NCI-H82 treated with DMSO at 0.1 percent for 48 hours (cell line): Measurements from ENCODE around the gene ENTPD8.
"Not testable (repeated sequence)": the region's sequence is repeated elsewhere in the genome, so short reads cannot be mapped to it uniquely, and the experiment has no call there.

Experiments used
- DNase-seq: peaks from one replicate; lab custom pipeline; 2025; ENCODE audit not compliant: unreplicated experiment; lab: John Stamatoyannopoulos, UW

The ENTPD8 gene

DNA sequence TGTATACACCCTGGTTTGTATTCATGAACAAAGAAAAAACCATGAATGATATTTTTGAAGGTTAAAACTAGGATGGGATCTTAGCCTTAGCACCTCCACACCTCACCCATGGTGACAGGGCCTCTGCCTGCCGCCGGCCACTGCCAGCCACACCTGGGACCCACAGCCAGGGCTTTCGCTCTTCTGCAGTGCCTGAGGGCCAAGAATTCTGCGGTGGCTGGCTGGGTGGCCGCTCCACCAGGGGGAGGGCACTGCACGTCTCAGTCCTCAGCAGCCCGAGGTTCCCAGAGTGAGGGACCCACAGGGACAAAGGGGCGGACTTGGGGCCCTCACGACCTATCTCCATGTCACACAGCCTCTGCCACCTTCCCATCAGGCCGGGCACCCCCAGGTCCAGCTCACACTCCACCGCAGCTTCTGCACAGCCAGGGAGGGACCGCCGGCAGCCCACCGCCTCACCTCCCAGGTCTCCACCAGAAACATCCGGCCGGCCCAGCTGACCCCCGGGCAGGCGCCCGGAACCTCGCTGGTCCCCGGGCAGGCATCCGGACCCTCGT is 25.1 kb downstream of the ENTPD8 start:
- no peak for DNase-seq

- DNase-seq = no peak
Observed at GRCh38 chr9:137415451-137415850, 25.7 kb downstream of the ENTPD8 start.

GRCh38 chr9:137412431-137412830 is 28.7 kb downstream of the ENTPD8 start:
- DNase-seq = no peak

DNA sequence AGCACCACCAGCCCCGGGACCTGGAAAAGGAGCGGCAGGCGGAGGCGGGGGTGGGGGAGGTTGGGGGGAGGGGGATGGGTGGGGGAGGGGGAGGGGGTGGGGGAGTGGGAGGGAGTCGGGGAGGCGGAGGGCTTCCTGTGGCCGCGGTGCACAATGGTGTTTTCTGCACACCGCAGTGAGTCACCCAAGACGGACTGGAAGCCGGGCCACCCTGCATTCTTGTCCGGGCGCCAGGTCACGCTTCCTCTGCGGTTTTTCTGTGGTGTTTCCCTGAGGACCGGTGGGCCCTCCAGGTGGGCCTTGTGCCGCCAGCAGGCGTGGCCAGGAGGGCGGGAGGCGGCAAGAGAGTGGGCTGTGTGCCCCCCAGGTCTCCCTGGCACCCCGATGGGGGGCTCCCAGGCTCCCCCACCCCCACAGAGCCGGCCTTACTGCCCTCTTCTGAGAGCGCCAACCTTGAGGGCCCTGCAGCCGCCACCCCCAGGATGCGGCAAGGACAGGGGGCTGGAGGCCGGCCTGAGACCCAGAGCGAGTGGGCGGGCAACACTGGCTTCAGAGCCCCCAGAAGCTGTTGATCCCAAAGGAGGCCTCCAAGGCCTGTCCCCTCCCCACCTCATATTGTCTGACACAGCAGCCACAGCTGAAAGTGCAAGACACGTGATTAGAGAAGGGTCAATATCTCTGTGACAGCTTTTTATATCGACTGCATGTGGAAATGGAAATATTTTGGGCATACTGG is 29.3 kb downstream of the ENTPD8 start:
- DNase-seq = no peak

DNA sequence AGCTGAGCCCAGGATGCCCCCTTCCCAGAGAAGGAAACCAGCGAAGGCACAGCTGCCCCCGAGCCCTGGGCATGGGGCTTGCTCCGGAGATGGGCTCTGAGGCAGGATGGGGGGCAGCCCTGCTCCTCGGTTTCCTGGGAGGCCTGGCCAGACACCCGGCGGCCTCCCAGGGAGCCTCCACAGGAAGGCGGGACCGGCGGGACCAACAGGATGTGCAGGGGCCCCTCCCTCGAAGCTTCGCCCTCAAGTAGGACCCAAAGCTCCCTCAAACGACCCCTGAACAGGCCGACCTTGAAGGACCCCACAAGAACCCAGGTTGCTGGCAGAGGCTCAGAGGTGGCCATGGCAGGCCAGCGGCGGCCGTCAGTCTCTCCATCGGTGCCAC is 29.9 kb downstream of the ENTPD8 start:
- no peak for DNase-seq

GRCh38 chr9:137410891-137411249 is 30.3 kb downstream of the ENTPD8 start:
- DNase-seq = no peak

DNA sequence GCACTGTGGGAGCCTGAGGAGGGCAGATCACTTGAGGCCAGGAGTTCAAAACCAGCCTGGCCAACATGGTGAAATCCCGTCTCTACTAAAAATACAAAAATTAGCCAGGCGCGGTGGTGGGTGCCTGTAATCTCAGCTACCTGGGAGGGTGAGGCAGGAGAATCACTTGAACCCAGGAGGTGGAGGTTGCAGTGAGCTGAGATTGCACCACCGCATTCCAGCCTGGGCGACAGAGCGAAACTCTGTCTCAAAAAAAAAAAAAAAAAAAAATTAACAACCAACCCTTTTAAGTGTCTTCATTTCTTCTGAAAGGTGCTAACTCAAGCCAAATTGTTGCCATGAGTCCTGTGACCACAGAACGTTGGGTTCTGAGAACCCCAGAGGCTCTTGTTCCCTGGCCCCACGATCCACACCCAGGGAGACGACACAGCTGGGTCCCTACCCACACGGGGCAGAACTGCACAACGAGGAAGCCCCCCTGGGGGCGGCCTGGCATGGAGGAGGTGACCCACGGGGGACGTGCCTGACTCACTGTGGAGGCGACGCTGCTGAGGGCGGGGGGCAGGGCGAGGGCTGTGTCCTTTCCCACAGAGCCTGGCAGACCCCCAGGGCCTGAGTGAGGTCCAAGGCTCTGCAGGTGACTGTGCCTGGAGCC is 30.8 kb downstream of the ENTPD8 start:
- not testable (repeated sequence) for DNase-seq

- no peak for DNase-seq
Observed at GRCh38 chr9:137409515-137409914, 31.6 kb downstream of the ENTPD8 start.

GRCh38 chr9:137408651-137409405 is 32.3 kb downstream of the ENTPD8 start:
- no peak for DNase-seq

DNA sequence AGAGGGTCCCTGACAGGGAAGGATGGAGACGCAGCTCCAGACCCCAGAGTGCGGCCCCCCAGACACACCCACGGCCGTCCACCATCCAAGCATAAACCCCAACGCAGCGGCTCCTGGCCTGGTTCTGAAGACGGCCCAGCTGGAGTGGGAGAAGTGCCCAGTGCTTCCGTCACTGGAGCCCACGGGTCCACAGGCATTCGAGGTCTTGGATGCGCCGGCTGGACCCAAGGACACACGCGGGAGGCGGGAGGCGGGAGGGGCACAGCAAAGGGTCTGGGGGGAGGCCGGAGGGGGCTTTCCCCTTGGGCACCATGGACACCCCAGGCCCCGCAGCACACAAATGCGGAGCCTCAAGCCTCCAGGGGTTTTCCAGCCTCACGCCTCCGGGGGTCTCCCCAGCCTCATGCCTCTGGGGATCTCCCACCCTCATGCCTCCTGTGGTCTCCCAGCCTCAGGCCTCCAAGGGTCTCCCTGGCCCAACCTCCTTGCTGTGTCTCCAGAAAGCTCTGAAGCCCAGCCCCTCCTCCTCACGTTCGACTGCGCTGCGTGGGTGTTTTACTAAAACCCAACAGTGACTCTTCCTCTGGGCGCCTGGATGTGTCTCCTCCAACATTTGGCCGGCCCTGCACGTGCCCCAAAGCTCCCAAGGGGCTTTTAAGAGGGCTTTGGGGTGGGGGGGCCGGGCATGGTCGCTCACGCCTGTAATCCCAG is 33.4 kb downstream of the ENTPD8 start:
- no peak for DNase-seq

DNA sequence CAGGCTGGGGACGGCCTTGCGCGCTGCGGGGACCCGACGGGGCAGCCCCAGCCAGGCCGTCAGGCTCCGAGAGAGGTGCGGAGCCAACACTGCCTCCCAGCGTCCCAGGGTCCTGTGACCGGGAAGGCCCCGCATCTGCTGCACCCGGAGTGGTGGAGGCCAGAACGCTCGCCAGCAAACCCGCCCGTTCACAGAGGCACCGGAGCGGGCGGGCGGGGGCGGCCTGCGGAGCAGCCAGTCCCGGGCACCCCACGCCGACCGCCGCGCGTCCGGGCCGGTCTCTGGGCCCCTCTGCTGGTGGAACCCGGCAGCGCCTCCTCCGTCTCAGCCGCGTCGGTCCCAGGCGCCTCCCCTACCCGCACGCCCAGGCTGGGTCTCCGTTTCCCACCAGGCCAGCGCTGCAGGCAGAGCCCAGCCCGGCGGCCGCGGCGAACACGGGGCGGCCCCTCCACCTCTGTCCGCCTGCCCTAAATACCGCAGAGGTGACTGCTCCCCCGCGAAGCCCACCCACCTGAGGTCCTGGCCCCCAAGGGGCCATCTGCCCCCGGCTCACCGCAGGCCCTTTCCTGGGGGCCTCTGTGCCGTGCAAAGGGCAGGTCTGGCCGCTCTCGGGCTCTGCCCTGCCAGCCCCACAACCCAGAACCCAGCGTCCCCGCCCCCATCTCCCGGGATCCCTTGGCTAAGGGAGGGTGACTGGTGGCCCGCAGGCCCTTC is 34.1 kb downstream of the ENTPD8 start:
- no peak for DNase-seq

- DNase-seq = no peak
Observed at GRCh38 chr9:137406085-137406760, 34.9 kb downstream of the ENTPD8 start.

DNA sequence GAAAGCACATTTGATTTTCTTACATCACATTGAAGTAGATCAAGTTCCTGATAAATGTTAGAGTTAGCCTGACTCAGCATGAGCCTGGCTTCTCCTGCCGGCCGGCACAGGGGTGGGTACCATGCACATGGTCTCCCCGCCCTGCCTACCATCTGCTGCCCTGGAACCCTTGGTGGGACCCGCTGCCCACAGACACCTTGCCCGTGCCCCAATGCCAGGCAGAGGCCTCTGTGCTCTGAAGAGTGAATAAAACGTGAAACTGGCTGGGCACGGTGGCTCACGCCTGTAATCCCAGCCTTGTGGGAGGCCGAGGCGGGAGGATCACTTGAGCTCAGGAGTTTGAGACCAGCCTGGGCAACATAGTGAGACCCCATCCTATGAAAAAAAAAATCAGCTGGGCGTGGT is 35.5 kb downstream of the ENTPD8 start:
- DNase-seq = no peak

DNA sequence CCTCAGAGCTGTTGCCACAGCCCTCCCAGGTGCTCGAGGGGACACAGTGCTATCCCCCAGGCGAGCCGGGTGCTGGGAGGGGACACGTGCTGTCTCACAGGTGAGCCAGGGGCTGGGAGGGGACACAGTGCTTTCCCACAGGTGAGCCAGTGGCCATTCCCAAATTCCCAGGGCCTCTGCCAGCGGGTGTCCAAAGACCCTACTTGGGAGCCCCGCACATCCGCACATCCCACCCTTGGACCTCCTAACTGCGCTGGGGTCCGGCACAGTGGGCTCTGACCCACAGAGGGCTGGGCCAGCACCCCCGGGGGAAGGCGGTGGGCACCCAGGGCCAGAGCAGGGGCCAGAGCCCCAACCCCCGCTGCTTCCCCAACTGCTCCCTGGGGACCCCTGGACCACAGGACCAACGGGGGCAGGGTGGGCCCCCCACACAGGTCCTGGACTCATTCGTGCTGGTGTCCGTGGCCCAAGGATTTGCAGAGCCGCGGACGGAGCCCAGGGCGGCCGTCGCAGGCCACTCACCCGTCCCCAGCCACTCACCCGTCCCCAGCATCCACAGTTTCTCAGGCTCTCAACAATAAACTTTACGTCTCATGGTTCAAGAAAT is 36.1 kb downstream of the ENTPD8 start:
- no peak for DNase-seq

- no peak for DNase-seq
Observed at GRCh38 chr9:137403269-137403668, 37.9 kb downstream of the ENTPD8 start.

DNA sequence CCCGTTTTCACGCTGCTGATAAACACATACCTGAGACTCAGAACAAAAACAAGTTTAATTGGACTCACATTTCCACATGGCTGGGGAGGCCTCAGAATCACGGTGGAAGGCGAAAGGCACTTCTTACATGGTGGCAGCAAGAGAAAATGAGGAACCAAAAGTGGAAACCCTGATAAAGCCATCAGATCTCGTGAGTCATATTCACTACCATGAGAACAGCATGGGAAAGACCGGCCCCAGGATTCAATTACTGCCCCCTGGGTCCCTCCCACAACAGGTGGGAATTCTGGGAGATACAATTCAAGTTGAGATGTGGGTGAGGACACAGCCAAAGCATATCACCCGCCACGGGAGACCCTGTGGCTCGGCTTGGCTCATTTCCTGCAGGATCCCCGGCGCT is 38.4 kb downstream of the ENTPD8 start:
- DNase-seq = no peak

- no peak for DNase-seq
Observed at GRCh38 chr9:137398561-137399468, 42.3 kb downstream of the ENTPD8 start.

DNA sequence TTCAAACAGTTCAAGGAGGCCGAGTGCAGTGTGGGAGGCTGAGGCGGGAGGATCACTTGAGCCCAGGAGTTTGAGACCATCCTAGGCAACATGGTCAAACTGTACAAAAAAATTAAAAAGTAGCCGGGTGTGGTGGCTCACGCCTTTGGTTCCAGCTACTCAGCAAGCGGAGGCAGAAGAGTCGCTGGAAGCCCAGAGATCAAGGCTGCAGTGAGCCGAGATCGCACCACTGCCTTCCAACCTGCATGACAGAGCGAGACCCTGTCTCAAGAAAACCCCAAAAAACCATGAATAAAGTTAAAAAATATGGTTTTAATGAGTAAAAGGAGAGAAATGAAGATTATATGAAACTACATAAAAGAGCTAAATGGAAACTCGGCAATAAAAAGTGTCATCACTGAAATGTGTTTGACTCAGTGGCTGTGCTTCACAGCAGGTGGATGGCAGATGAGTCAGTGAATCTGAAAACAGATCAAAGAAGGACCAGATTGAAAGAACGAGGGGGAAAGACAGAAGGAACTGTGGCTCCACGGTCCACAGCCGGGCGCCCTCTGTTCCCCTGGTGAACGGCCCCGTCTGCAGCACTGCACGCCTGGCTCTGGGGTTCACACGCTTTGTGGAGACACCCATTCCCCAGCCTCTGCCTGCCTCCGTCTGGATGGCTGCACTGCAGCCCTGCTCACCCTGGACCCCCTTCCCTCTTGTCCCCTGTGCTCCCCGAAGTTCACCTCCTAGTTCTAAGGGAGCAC is 43.3 kb downstream of the ENTPD8 start:
- DNase-seq = no peak
